22Rv1 (cell line): ENCODE measurements around the gene BATF2.

Experiments used
- H3K27ac ChIP-seq: fragments of 450-650 bp; 2 replicates; pipeline ENCODE4 v1.5.1; 2017
- ZFX ChIP-seq: fragments of 450-650 bp; IDR thresholded peaks from 2 replicates; pipeline ENCODE4 v1.6.1; 2017; ENCODE audit warnings: antibody characterized with exemption, borderline replicate concordance
- TF ChIP-seq, protein P1 (sequence below): fragments of 450-650 bp; IDR thresholded peaks from 2 replicates; pipeline ENCODE4 v1.5.1; 2017; ENCODE audit warnings: mild to moderate bottlenecking

BATF2 gene

DNA sequence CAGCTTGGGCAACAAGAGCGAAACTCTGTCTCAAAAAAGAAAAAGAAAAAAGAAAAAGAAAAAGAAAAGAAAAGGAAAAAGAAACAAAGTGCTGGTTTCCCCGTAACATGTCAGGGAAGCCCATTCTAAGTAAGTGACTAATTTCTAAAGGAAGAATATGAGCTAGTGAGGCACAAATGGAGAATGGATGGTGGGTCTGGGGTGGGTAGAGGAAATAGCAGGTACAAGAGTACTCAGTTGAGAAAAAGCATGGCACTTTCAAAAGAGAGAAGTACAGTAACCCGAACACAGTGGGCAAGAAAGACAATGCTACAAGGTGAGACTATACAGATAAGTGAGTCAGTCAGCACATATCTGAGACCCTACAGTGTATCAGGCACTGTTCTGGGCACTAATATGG lies 29.4 kb downstream of the BATF2 start:
- H3K27ac ChIP-seq, result no peak overlapping the region
- TF ChIP-seq, protein P1, sequence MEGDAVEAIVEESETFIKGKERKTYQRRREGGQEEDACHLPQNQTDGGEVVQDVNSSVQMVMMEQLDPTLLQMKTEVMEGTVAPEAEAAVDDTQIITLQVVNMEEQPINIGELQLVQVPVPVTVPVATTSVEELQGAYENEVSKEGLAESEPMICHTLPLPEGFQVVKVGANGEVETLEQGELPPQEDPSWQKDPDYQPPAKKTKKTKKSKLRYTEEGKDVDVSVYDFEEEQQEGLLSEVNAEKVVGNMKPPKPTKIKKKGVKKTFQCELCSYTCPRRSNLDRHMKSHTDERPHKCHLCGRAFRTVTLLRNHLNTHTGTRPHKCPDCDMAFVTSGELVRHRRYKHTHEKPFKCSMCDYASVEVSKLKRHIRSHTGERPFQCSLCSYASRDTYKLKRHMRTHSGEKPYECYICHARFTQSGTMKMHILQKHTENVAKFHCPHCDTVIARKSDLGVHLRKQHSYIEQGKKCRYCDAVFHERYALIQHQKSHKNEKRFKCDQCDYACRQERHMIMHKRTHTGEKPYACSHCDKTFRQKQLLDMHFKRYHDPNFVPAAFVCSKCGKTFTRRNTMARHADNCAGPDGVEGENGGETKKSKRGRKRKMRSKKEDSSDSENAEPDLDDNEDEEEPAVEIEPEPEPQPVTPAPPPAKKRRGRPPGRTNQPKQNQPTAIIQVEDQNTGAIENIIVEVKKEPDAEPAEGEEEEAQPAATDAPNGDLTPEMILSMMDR, result no peak
- TF ChIP-seq ZFX, result no peak

DNA sequence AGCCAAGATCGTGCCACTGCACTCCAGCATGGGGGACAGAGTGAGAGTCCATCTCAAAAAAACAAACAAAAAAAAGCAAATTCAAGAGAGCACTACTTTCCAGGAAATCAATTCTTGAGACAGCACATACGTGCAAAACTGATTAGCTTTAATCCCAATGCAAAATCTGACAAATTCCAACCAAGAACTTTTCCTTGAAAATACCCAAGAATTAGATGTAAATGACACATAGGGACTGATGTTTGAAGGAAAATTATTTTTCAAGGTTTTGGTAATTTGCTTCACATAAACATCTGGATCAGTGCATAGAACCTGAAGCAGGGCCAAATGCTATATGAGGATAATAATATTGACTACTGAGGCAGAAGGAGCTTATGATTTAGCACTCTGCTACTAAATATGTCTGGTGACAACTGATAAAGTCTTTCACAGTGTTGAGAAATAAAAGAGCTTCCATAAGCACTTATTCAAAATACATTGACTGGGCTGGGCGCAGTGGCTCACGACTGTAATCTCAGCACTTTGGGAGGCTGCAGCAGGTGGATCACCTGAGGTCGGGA lies 33.6 kb downstream of the BATF2 start:
- H3K27ac ChIP-seq, result no peak overlapping the region
- TF ChIP-seq, protein P1, result no peak
- no peak for TF ChIP-seq ZFX

DNA sequence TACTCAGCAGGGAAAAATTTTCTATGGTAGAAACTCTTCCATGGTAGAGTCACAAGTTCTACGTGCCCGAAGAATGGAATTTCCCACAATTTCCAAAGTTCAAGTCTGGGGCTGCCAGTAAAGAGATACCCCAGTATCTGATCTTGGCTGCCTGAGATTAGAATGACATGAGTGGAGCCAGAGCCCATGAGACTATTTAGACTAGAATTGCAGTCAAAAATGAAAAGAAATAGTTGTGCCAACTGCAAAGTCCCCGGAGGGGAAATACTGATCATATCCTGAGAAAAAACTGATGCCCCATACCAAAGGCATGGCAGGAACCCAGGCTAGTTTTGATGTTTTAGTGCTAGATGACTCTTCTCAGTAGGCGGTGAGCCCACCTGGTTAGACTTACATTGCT lies 36.1 kb downstream of the BATF2 start:
- no peak for TF ChIP-seq ZFX
- TF ChIP-seq, protein P1, result no peak
- no peak overlapping the region for H3K27ac ChIP-seq

DNA sequence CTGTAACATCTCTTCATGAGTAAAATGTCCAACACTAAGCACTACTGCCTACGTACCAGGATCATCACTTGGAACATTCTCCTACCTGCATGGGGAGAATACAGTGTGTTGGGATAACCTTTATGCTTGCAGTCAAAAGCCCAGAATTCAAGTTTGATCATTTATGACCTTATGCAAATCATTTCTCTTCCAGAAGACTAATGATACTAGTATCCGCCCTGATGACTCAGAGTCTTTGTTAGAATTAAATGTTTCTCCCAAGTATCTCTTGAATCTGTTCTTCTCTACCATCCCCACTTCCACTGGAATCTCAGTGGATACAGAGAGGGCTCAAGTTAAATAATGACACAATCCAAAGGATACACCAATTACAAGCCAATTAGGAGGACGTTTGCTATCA lies 37.3 kb downstream of the BATF2 start:
- no peak for TF ChIP-seq ZFX
- TF ChIP-seq, protein P1, result no peak
- H3K27ac ChIP-seq, result no peak overlapping the region

DNA sequence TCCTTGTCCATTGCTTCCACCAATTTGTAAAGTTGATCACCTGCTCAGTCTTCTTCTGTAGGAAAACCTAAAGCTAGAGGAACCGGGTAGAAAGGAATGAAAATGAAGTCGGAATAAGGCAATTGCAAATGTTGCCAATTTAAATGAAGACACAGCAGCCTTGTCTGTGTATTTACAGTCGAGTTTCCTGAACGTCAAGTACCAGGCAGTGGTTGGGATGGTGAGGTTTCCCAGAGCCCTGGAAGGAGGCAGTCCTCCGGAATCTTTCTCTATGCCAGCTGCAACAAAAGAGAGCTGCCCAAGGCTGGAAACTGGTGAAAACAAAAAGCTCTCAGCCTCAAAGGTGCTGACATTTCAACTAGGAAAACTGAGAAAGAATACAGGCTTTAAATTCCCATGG lies 42.6 kb downstream of the BATF2 start:
- no peak overlapping the region for H3K27ac ChIP-seq
- TF ChIP-seq, protein P1, result no peak
- no peak for TF ChIP-seq ZFX

DNA sequence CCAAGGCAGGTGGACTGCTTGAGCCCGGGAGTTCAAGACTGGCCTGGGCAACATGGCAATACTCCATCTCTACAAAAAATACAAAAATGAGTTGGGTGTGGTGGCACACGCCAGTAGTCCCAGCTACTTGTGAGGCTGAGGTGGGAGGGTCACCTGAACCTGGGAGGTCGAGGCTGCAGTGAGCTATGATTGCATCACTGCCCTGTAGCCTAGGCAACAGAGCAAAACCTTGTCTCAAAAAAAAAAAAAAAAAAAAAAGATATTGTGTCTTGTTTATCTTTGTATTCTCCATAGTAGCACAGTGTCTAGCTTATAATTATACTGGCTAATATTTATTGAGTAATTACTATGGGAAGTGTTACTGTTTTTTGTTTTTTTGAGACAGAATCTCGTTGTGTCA lies 45.2 kb downstream of the BATF2 start:
- TF ChIP-seq, protein P1, result no peak
- H3K27ac ChIP-seq, result no peak overlapping the region

DNA sequence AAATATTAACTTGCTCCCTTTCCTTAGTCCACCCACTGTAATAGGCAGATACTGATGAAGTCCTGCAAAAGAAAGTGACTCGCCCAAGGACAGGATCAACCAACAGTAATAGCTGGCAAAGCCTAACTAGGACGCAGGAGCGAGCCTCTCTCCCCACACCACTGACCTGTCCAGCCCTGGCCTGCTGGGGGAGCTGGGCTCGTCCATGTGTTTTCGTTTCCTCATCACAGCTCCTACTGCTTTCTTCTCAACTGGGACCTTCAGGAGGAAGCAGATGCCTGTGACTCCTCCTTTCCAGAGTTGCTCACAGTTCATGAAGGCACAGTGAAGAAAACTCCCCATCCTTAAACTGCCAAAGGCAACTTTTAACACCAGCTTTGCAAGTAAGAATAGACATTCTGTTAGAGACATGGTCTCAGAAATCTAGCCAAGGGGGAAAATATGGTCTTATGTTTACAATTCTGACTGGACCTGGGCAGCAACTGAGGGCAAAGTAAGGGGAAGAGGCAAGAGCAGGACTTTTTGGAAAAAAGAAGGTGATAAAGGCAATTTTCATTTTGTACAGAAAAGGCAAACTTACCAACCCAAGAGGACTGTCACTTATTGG lies 49.5 kb downstream of the BATF2 start:
- TF ChIP-seq, protein P1, result no peak
- TF ChIP-seq ZFX, result no peak

More for the DNA sequence above, 49.5 kb downstream of the BATF2 start:
- H3K27ac ChIP-seq, result no peak overlapping the region
